Dendritic cell treated with granulocyte-macrophage colony-stimulating factor and Interleukin-4, amounts not matched to agents 40 ng/mL and 50 ng/mL, for 4 days (primary cell): ENCODE measurements around the gene CLEC7A.

Source experiments
- H3K27ac Mint-ChIP-seq: one replicate; pipeline ENCODE4 v1.8.0; 2022; ENCODE audit warnings: mild to moderate bottlenecking, mixed read lengths
- H3K27me3 Mint-ChIP-seq: one replicate; pipeline ENCODE4 v1.8.0; 2022; ENCODE audit warnings: mild to moderate bottlenecking, mixed read lengths
- H3K36me3 Mint-ChIP-seq: one replicate; pipeline ENCODE4 v1.8.0; 2022; ENCODE audit warnings: low read depth, mixed read lengths
- H3K4me1 Mint-ChIP-seq: one replicate; pipeline ENCODE4 v1.8.0; 2022; ENCODE audit warnings: low read depth, mixed read lengths
- H3K4me3 Mint-ChIP-seq: one replicate; pipeline ENCODE4 v1.8.0; 2022; ENCODE audit warnings: mild to moderate bottlenecking, moderate library complexity, mixed read lengths
- H3K9me3 Mint-ChIP-seq: one replicate; pipeline ENCODE4 v1.8.0; 2022; ENCODE audit warnings: mixed read lengths
- intact Hi-C: fragments of 100-400 bp; cut with micrococcal nuclease; formaldehyde crosslinking; loops from one replicate; pipeline ENCODE4 v1.15.0; 2022

Gene CLEC7A

GRCh38 chr12:10097521-10097920, 32.5 kb downstream of the CLEC7A start:
- H3K9me3 Mint-ChIP-seq = no peaks in the 10 kb centered on the region
- H3K27me3 Mint-ChIP-seq = no peaks in the 10 kb centered on the region
- no peak overlapping the region for H3K4me3 Mint-ChIP-seq
- peak overlapping the region; percentile 34 for H3K27ac Mint-ChIP-seq
- H3K4me1 Mint-ChIP-seq = peaks cover 56% of the 10 kb centered on the region
- intact Hi-C loops = no loop called here
- peaks cover 11% of the 10 kb centered on the region for H3K36me3 Mint-ChIP-seq

- Mint-ChIP-seq H3K36me3 (peaks cover 16% of the 10 kb centered on the region), H3K27ac (no peak overlapping the region), H3K4me3 (no peak overlapping the region), H3K9me3 (no peaks in the 10 kb centered on the region), H3K4me1 (peaks cover 47% of the 10 kb centered on the region), H3K27me3 (no peaks in the 10 kb centered on the region)
- intact Hi-C loops = loop anchor here (2.0 kb wide), 2 partner anchors 25 to 33 kb away; no protein-coding TSS in a partner anchor
Measured at GRCh38 chr12:10095971-10096370, 34.0 kb downstream of the CLEC7A start.

- intact Hi-C loops = loop anchor here (2.0 kb wide), 2 partner anchors 26 to 34 kb away; no protein-coding TSS in a partner anchor
- Mint-ChIP-seq H3K36me3 (peaks cover 20% of the 10 kb centered on the region), H3K27me3 (no peaks in the 10 kb centered on the region), H3K4me3 (no peak overlapping the region), H3K9me3 (no peaks in the 10 kb centered on the region), H3K27ac (no peak overlapping the region), H3K4me1 (peaks cover 49% of the 10 kb centered on the region)
Measured at GRCh38 chr12:10094646-10095395, 35.2 kb downstream of the CLEC7A start.

- Mint-ChIP-seq H3K9me3 (peaks cover 19% of the 10 kb centered on the region), H3K4me1 (peaks cover 63% of the 10 kb centered on the region), H3K36me3 (peaks cover 46% of the 10 kb centered on the region), H3K4me3 (peak overlapping the region; percentile 76), H3K27ac (peak overlapping the region; percentile 98), H3K27me3 (no peaks in the 10 kb centered on the region)
- intact Hi-C loops = no loop called here
Measured at GRCh38 chr12:10088955-10089900, 40.8 kb downstream of the CLEC7A start.

- Mint-ChIP-seq H3K27me3 (no peaks in the 10 kb centered on the region), H3K36me3 (peaks cover 57% of the 10 kb centered on the region), H3K9me3 (peaks cover 29% of the 10 kb centered on the region), H3K4me1 (peaks cover 61% of the 10 kb centered on the region), H3K27ac (peak overlapping the region; percentile 98), H3K4me3 (no peak overlapping the region)
- intact Hi-C loops = no loop called here
Measured at GRCh38 chr12:10088031-10088430, 42.0 kb downstream of the CLEC7A start.

GRCh38 chr12:10086387-10086786, 43.6 kb downstream of the CLEC7A start:
- peak overlapping the region; percentile 54 for H3K27ac Mint-ChIP-seq
- H3K4me1 Mint-ChIP-seq = peaks cover 70% of the 10 kb centered on the region
- peaks cover 55% of the 10 kb centered on the region for H3K36me3 Mint-ChIP-seq
- H3K9me3 Mint-ChIP-seq = peaks cover 29% of the 10 kb centered on the region
- no peak overlapping the region for H3K4me3 Mint-ChIP-seq
- no peaks in the 10 kb centered on the region for H3K27me3 Mint-ChIP-seq
- intact Hi-C loops = no loop called here

- Mint-ChIP-seq H3K27ac (peak overlapping the region; percentile 16), H3K27me3 (no peaks in the 10 kb centered on the region), H3K36me3 (peaks cover 57% of the 10 kb centered on the region), H3K9me3 (peaks cover 29% of the 10 kb centered on the region), H3K4me1 (peaks cover 68% of the 10 kb centered on the region), H3K4me3 (no peak overlapping the region)
- intact Hi-C loops = no loop called here
Measured at GRCh38 chr12:10084733-10085132, 45.3 kb downstream of the CLEC7A start.

GRCh38 chr12:10082117-10082874, 47.7 kb downstream of the CLEC7A start:
- no peaks in the 10 kb centered on the region for H3K27me3 Mint-ChIP-seq
- peaks cover 71% of the 10 kb centered on the region for H3K4me1 Mint-ChIP-seq
- H3K9me3 Mint-ChIP-seq = peaks cover 29% of the 10 kb centered on the region
- peak overlapping the region; percentile 83 for H3K27ac Mint-ChIP-seq
- peak overlapping the region; percentile 24 for H3K4me3 Mint-ChIP-seq
- peaks cover 72% of the 10 kb centered on the region for H3K36me3 Mint-ChIP-seq
- intact Hi-C loops = no loop called here

- Mint-ChIP-seq H3K9me3 (no peaks in the 10 kb centered on the region), H3K4me1 (peaks cover 27% of the 10 kb centered on the region), H3K4me3 (no peak overlapping the region), H3K36me3 (peaks cover 82% of the 10 kb centered on the region), H3K27ac (no peak overlapping the region), H3K27me3 (no peaks in the 10 kb centered on the region)
- intact Hi-C loops = loop anchor here (5.0 kb wide), 1 partner anchor 33 kb away; no protein-coding TSS in a partner anchor
Measured at GRCh38 chr12:10075451-10075850, 54.5 kb downstream of the CLEC7A start.

GRCh38 chr12:10073261-10073660, 56.7 kb downstream of the CLEC7A start:
- no peak overlapping the region for H3K27ac Mint-ChIP-seq
- no peak overlapping the region for H3K4me3 Mint-ChIP-seq
- H3K9me3 Mint-ChIP-seq = no peaks in the 10 kb centered on the region
- intact Hi-C loops = no loop called here
- H3K36me3 Mint-ChIP-seq = peaks cover 67% of the 10 kb centered on the region
- H3K4me1 Mint-ChIP-seq = peaks cover 27% of the 10 kb centered on the region
- H3K27me3 Mint-ChIP-seq = no peaks in the 10 kb centered on the region

- no peak overlapping the region for H3K4me3 Mint-ChIP-seq
- intact Hi-C loops = no loop called here
- peaks cover 59% of the 10 kb centered on the region for H3K36me3 Mint-ChIP-seq
- no peaks in the 10 kb centered on the region for H3K9me3 Mint-ChIP-seq
- peaks cover 27% of the 10 kb centered on the region for H3K4me1 Mint-ChIP-seq
- no peaks in the 10 kb centered on the region for H3K27me3 Mint-ChIP-seq
- H3K27ac Mint-ChIP-seq = peak overlapping the region; percentile 10
Measured at GRCh38 chr12:10072131-10072530, 57.9 kb downstream of the CLEC7A start.

GRCh38 chr12:10070380-10070779, 59.6 kb downstream of the CLEC7A start:
- no peaks in the 10 kb centered on the region for H3K27me3 Mint-ChIP-seq
- peaks cover 27% of the 10 kb centered on the region for H3K4me1 Mint-ChIP-seq
- H3K36me3 Mint-ChIP-seq = peaks cover 53% of the 10 kb centered on the region
- no peak overlapping the region for H3K4me3 Mint-ChIP-seq
- H3K9me3 Mint-ChIP-seq = no peaks in the 10 kb centered on the region
- H3K27ac Mint-ChIP-seq = no peak overlapping the region
- intact Hi-C loops = no loop called here

GRCh38 chr12:10069976-10070375, 60.0 kb downstream of the CLEC7A start:
- Mint-ChIP-seq H3K9me3 (no peaks in the 10 kb centered on the region), H3K27me3 (no peaks in the 10 kb centered on the region), H3K4me3 (no peak overlapping the region), H3K27ac (peak overlapping the region; percentile 85), H3K4me1 (peaks cover 30% of the 10 kb centered on the region), H3K36me3 (peaks cover 49% of the 10 kb centered on the region)
- intact Hi-C loops = loop anchor here (2.0 kb wide), 1 partner anchor 59 kb away; no protein-coding TSS in a partner anchor
